NT2/D1 (cell line): Measurements from ENCODE around the gene PLCG1.

ENCODE experiments used
- DNase-seq: peaks from one replicate; pipeline ENCODE4 v3.0.0-alpha.2; 2011; ENCODE audit warnings: low read depth, low spot score
- H3K27me3 ChIP-seq: 2 replicates; pipeline ENCODE4 v1.6.0; 2011; ENCODE audit warnings: mild to moderate bottlenecking; ENCODE audit not compliant: insufficient read length, insufficient read depth
- H3K36me3 ChIP-seq: 2 replicates; pipeline ENCODE4 v1.6.1; 2011; ENCODE audit warnings: mild to moderate bottlenecking, low read length, mixed read lengths; ENCODE audit not compliant: insufficient read depth, insufficient read length
- H3K4me1 ChIP-seq: 2 replicates; pipeline ENCODE4 v1.5.1; 2011; ENCODE audit not compliant: insufficient read depth, insufficient read length
- H3K4me3 ChIP-seq: 2 replicates; pipeline ENCODE4 v1.5.1; 2011; ENCODE audit warnings: low read depth; ENCODE audit not compliant: insufficient read length
- H3K9ac ChIP-seq: 2 replicates; pipeline ENCODE4 v1.6.0; 2011; ENCODE audit warnings: low read depth; ENCODE audit not compliant: insufficient read length
- H3K9me3 ChIP-seq: 2 replicates; pipeline ENCODE4 v1.5.1; 2011; ENCODE audit warnings: mild to moderate bottlenecking, low read length; ENCODE audit not compliant: insufficient read depth
- SUZ12 ChIP-seq: IDR thresholded peaks from 2 replicates; pipeline ENCODE4 v1.6.1; 2011; ENCODE audit not compliant: insufficient read length, insufficient read depth; ENCODE audit errors: extremely low read depth
- YY1 ChIP-seq: IDR thresholded peaks from 2 replicates; pipeline ENCODE4 v1.6.1; 2011; ENCODE audit not compliant: insufficient read length, insufficient read depth
- ZNF274 ChIP-seq: IDR thresholded peaks from 2 replicates; pipeline ENCODE4 v1.6.1; 2011; ENCODE audit warnings: mild to moderate bottlenecking, low read depth, low read length

PLCG1 gene

DNA sequence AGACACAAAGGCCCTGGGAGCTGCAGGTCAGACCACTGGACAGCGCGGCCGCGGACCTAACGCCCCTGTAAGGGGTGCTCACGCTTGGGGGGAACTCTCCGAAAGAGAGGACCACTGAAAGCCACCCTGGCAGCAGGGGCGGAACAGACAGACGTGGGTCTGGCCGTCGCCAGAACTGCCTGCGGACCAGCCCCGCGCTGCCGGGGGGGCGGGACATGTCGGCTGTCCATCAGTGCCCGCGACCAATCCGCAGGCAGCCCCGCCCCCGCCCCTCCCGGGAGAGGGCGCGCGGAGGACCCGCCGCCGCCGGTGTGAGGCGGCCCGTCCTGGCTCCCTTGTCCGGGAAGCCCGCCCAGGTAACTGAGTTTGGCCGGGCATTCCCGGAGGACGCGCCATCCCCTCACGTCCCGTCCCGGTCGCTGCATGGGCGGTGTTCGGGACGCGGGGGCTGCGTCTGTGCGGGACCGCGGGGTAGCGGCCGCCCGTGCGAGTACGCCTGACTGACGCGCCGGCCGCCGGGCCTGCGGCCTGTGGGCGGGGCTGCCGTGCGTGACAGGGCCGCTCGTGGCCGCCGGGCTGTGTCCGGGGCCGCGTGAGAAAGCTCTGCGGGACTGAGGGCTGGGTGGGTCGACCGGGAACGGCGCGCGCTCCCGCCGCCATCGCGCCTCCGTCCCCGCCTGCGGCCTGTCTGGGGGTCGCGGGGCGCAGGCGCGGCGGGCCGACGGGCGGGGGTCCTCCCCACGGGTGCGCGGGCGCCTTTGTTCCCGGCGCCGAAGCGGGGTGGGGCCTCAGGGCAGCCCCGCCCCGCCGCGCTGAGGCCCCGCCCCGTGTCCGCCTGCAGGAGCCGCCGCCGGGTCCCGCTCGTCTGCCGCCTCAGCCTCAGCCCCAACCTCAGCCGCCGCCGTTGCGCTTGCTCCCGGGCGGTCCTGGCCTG, at the start of gene PLCG1:
Gene PLCG1, plus strand, starts transcription at position 864 of the 934 bp plus-strand sequence. CDS start 99 bp downstream, outside the sequence.
- Histone ChIP-seq H3K9me3 (no peaks in the 10 kb centered on the region), H3K36me3 (peaks cover 31% of the 10 kb centered on the region), H3K27me3 (peaks cover 4% of the 10 kb centered on the region), H3K9ac (peak within 1 kb of the TSS; percentile 98), H3K4me3 (peak within 1 kb of the TSS; percentile 82), H3K4me1 (peaks cover 19% of the 10 kb centered on the region)
- no peak for TF ChIP-seq ZNF274
- TF ChIP-seq YY1: no peak
- no peak for TF ChIP-seq SUZ12
- peak; percentile 82 for DNase-seq

GRCh38 chr20:41087777-41088176, 49.6 kb upstream of the PLCG1 start:
- no peaks in the 10 kb centered on the region for H3K27me3 ChIP-seq
- peaks cover 71% of the 10 kb centered on the region for H3K36me3 ChIP-seq
- DNase-seq: no peak

DNA sequence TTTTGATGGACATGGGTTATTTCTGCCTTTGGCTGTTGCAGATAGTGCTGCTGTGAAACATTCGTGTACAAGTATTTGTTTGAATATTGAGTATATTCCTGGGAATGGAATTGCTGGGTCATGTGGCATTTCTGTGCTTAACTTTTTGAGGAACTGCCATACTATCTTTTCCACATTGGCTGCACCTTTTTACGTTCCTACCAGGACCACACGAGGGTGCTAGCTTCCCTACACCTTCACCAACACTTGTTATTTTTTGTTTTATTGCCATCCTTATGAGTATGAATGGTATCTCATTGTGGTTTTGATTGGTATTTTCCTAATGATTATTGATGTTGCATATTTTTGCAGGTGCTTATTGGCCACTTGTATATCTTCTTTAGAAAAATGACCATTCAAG, 47.8 kb upstream of the PLCG1 start:
- Histone ChIP-seq H3K36me3 (peaks cover 70% of the 10 kb centered on the region), H3K4me1 (no peaks in the 10 kb centered on the region), H3K27me3 (no peaks in the 10 kb centered on the region), H3K4me3 (no peak overlapping the region), H3K9ac (no peak overlapping the region), H3K9me3 (no peaks in the 10 kb centered on the region)
- TF ChIP-seq YY1: no peak
- TF ChIP-seq SUZ12: no peak
- TF ChIP-seq ZNF274: no peak
- DNase-seq: no peak

More at GRCh38 chr20:41087777-41088176, 49.6 kb upstream of the PLCG1 start:
- no peak overlapping the region for H3K9ac ChIP-seq
- no peaks in the 10 kb centered on the region for H3K4me1 ChIP-seq
- TF ChIP-seq YY1 (no peak), SUZ12 (no peak)
- H3K4me3 ChIP-seq: no peak overlapping the region
- no peaks in the 10 kb centered on the region for H3K9me3 ChIP-seq

GRCh38 chr20:41091927-41092326, 45.4 kb upstream of the PLCG1 start:
- Histone ChIP-seq H3K36me3 (peaks cover 67% of the 10 kb centered on the region), H3K27me3 (no peaks in the 10 kb centered on the region), H3K4me1 (no peaks in the 10 kb centered on the region), H3K9ac (no peak overlapping the region), H3K4me3 (no peak overlapping the region), H3K9me3 (no peaks in the 10 kb centered on the region)
- TF ChIP-seq YY1 (no peak), ZNF274 (no peak), SUZ12 (no peak)
- no peak for DNase-seq

- no peak for DNase-seq
- H3K9me3 ChIP-seq: no peaks in the 10 kb centered on the region
- H3K36me3 ChIP-seq: peaks cover 80% of the 10 kb centered on the region
- H3K4me3 ChIP-seq: no peak overlapping the region
- no peaks in the 10 kb centered on the region for H3K27me3 ChIP-seq
- no peak for TF ChIP-seq YY1
- TF ChIP-seq ZNF274: no peak
- no peak for TF ChIP-seq SUZ12
- no peak overlapping the region for H3K9ac ChIP-seq
- no peaks in the 10 kb centered on the region for H3K4me1 ChIP-seq
Measured at GRCh38 chr20:41094353-41095055, 42.8 kb upstream of the PLCG1 start.

DNA sequence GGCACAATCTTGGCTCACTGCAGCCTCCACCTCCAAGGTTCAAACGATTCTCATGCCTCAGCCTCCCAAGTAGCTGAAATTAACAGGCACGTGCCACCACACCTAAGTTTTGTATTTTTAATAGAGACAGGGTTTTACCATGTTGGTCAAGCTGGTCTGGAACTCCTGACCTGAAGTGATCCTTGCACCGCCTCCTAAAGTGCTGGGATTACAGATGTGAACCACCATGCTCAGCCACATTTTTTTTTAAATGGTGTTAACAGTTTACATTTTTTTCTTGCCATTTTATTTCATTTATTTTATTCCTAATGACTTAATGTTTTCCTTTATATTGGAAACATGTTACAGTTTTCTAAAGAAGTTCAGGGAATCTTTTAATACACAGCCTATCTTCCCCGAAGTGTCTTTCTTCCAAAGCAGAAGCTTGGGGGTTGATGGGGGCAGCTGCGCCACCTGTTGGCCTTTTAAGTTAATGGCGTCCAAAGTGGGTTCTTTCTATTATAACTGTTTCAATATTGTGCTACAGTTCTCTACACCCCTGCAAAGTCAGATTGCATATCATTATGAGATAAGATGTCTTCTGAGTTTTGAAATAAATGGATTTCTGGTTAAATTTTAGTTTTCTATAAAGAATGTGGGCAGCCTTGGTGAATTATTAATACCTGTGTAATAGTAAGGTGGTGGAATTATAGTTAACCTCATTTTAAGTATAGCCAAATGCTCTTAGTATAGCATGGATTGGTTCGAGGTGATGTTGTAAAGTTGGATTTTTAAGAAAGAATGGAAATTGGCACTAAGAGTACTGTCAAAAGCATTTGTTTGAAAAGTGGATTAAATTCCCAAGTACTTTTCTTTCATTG, 42.0 kb upstream of the PLCG1 start:
- no peak for TF ChIP-seq YY1
- no peak for TF ChIP-seq SUZ12
- no peak for TF ChIP-seq ZNF274
- no peak overlapping the region for H3K9ac ChIP-seq
- no peak overlapping the region for H3K4me3 ChIP-seq
- peak; percentile 42 for DNase-seq
- H3K27me3 ChIP-seq: no peaks in the 10 kb centered on the region
- H3K36me3 ChIP-seq: peaks cover 88% of the 10 kb centered on the region
- no peaks in the 10 kb centered on the region for H3K4me1 ChIP-seq
- H3K9me3 ChIP-seq: no peaks in the 10 kb centered on the region
